Prostate gland (tissue), 2 donors: Measurements from ENCODE around the gene NEDD4L. TPM values are rescaled to one million over a fixed set of nuclear protein-coding genes. Genes with fewer than 3 reads are reported as not detected.

Experiments used
- DNase-seq: peaks from one replicate; pipeline ENCODE4 v3.0.0-alpha.2; 2019; ENCODE audit warnings: low spot score
- H3K27ac ChIP-seq, 2 donors: fragments of 200-600 bp; sonication (generic); 2 replicates each; pipeline ENCODE4 v1.5.1; 2017 to 2019
- H3K27me3 ChIP-seq: fragments of 200-600 bp; sonication (generic); replicated peaks from 2 replicates; pipeline ENCODE4 v1.5.1; 2019; ENCODE audit not compliant: insufficient read depth
- H3K36me3 ChIP-seq, 2 donors: fragments of 200-600 bp; sonication (generic); 1 replicate in 1 of 2; 2 replicates in 1 of 2; pipeline versions ENCODE4 v1.5.1 to v1.8.1; 2017 to 2019
- H3K4me1 ChIP-seq: fragments of 200-600 bp; sonication (generic); replicated peaks from 2 replicates; pipeline ENCODE4 v1.5.1; 2019
- H3K4me3 ChIP-seq, 2 donors: fragments of 200-600 bp; sonication (generic); 2 replicates each; pipeline ENCODE4 v1.5.1; 2017 to 2019
- H3K9me3 ChIP-seq: fragments of 200-600 bp; sonication (generic); 2 replicates; pipeline ENCODE4 v1.5.1; 2017
- CTCF ChIP-seq, 4 experiments: fragments of 200-600 bp in 2 of 4; fragments of 450-650 bp in 2 of 4; sonication (generic) in 2 of 4; IDR thresholded peaks; 1 replicate in 3 of 4; 2 replicates in 1 of 4; pipeline ENCODE4 v1.5.1; 2016 to 2019; ENCODE audit warnings: antibody characterized with exemption in 4 of 4, mild to moderate bottlenecking in 2 of 4, moderate library complexity in 2 of 4
- POLR2A ChIP-seq: fragments of 450-650 bp; IDR thresholded peaks from one replicate; pipeline ENCODE4 v1.6.1; 2016; ENCODE audit warnings: antibody characterized with exemption, mild to moderate bottlenecking
- POLR2AphosphoS5 ChIP-seq: sonication (generic); formaldehyde crosslinking; IDR thresholded peaks from one replicate; pipeline ENCODE4 v1.6.1; 2017; ENCODE audit warnings: antibody characterized with exemption
- WGBS: methylation state at CpG from one replicate; pipeline ENCODE4 v1.1.5; 2018; 5-methylcytosine and 5-hydroxymethylcytosine counted together
- intact Hi-C: fragments of 100-400 bp; cut with DNase I; formaldehyde crosslinking; loops from one replicate; pipeline ENCODE4 v1.14.2; 2022
- total RNA-seq, 2 donors: library from RNA; depleted of rRNA; stranded (reverse); fragments of >200 nt; gene quantifications; one replicate each; pipeline ENCODE4 v1.1.0, GENCODE V29; 2016

Gene NEDD4L
- total RNA-seq, 2 donors from 2014 or later, result 280 to 420 TPM

GRCh38 chr18:58349650-58350049, 305.6 kb downstream of the NEDD4L start:
- no peak for TF ChIP-seq POLR2AphosphoS5
- TF ChIP-seq POLR2A, result no peak
- no peak for TF ChIP-seq CTCF (IDR thresholded peaks at IDR 0.05)
- Histone ChIP-seq H3K4me1 (peaks cover 4% of the 10 kb centered on the region), H3K27me3 (no peaks in the 10 kb centered on the region), H3K27ac (no peak overlapping the region), H3K9me3 (no peaks in the 10 kb centered on the region), H3K36me3 (peaks cover 0 to 4% of the 10 kb centered on the region in 2 donors), H3K4me3 (no peak overlapping the region)
- WGBS, result 92% methylated on average over 2 of the region's 2 CpGs
- intact Hi-C loops, result loop anchor here (10.0 kb wide), 1 partner anchor 145 kb away; no protein-coding TSS in a partner anchor
- DNase-seq, result no peak

DNA sequence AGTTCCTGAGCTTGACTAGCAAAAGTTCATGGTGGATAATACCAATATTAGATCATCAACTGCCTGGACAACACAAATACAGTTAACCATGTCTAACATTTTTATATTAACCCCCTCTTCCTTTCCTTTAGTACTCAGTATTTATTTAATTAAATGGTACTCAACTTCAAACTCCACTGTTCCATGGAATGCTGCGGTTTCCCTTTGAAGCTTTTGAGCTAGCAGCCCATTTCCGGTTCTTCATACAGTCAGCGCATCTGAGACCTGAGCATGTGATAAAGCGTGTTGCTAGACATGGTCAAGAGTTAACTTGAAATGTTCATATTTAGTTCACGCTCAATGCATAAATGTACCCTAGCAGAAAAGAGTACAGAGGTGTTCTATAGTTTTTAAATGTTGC, 306.5 kb downstream of the NEDD4L start:
- H3K36me3 ChIP-seq, result peaks cover 0 to 4% of the 10 kb centered on the region in 2 donors
- H3K27me3 ChIP-seq, result no peaks in the 10 kb centered on the region
- intact Hi-C loops, result no loop called here
- no peaks in the 10 kb centered on the region for H3K4me1 ChIP-seq
- DNase-seq, result no peak
- no peak overlapping the region for H3K4me3 ChIP-seq
- no peak for TF ChIP-seq POLR2AphosphoS5
- TF ChIP-seq POLR2A, result no peak
- no peak for TF ChIP-seq CTCF (IDR thresholded peaks at IDR 0.05)
- no peaks in the 10 kb centered on the region for H3K9me3 ChIP-seq
- WGBS, result 98% methylated on average over 5 of the region's 5 CpGs
- no peak overlapping the region for H3K27ac ChIP-seq

DNA sequence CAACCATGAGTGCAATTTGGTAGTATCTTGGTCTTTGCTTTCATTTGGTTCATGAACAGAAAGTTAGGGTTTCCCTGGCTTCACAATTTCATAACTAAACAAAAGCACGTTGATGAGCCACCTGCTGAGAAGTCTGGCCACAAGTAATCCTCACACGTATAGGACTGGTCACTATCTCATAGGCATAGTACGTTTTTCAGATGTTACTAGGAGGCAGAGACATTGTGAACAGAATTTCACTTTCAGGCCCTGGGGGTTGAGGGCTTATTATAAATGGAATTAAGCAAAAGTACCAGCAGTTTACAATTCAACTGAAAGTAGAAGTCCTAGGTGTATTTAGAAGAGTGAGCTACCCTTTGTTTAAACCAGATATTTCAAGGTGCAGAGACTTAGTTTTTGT, 307.8 kb downstream of the NEDD4L start:
- no peak overlapping the region for H3K4me3 ChIP-seq
- no peaks in the 10 kb centered on the region for H3K4me1 ChIP-seq
- WGBS, result 91% methylated on average over 3 of the region's 3 CpGs
- no peak for DNase-seq
- H3K27me3 ChIP-seq, result no peaks in the 10 kb centered on the region
- H3K27ac ChIP-seq, result no peak overlapping the region
- TF ChIP-seq CTCF (IDR thresholded peaks at IDR 0.05), result no peak
- TF ChIP-seq POLR2AphosphoS5, result no peak
- no peak for TF ChIP-seq POLR2A
- no peaks in the 10 kb centered on the region for H3K9me3 ChIP-seq
- peaks cover 0 to 4% of the 10 kb centered on the region in 2 donors for H3K36me3 ChIP-seq
- intact Hi-C loops, result no loop called here

DNA sequence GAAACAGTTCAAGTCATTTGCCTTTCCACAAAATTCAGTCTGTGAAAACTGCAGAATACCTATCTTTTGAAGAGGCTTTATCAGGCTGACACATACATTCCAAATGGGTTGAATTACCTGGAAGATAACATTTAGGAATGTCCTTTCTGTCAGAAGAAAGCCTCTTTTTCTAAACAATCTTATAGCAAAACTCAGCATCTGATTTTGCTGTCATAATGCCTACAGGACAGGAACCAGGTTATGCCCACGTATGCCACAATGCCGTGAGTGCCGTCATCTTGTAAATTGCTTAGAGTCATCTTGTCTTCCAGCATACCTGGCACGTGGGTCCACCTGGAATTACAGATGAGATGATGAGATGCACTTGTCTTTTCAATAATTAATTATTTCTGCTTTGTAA, 309.6 kb downstream of the NEDD4L start:
- TF ChIP-seq POLR2AphosphoS5, result no peak
- TF ChIP-seq POLR2A, result no peak
- TF ChIP-seq CTCF (IDR thresholded peaks at IDR 0.05), result no peak
- peaks cover 0 to 4% of the 10 kb centered on the region in 2 donors for H3K36me3 ChIP-seq
- H3K27ac ChIP-seq, result no peak overlapping the region
- no peaks in the 10 kb centered on the region for H3K4me1 ChIP-seq
- H3K9me3 ChIP-seq, result no peaks in the 10 kb centered on the region
- no peaks in the 10 kb centered on the region for H3K27me3 ChIP-seq
- intact Hi-C loops, result no loop called here
- no peak for DNase-seq
- 95% methylated on average over 4 of the region's 4 CpGs for WGBS
- no peak overlapping the region for H3K4me3 ChIP-seq

- DNase-seq, result no peak
- Histone ChIP-seq H3K4me3 (no peak overlapping the region), H3K27me3 (no peaks in the 10 kb centered on the region), H3K9me3 (no peaks in the 10 kb centered on the region), H3K27ac (no peak overlapping the region), H3K4me1 (no peaks in the 10 kb centered on the region), H3K36me3 (peaks cover 0 to 4% of the 10 kb centered on the region in 2 donors)
- intact Hi-C loops, result no loop called here
- TF ChIP-seq CTCF (IDR thresholded peaks at IDR 0.05) (no peak), POLR2AphosphoS5 (no peak), POLR2A (no peak)
- 89% methylated on average over 4 of the region's 4 CpGs for WGBS
Observed at GRCh38 chr18:58354051-58354450, 310.0 kb downstream of the NEDD4L start.
